HUES48 (cell line): ENCODE measurements around the gene DAPK2.
"Not testable (repeated sequence)": the region's sequence is repeated elsewhere in the genome, so short reads cannot be mapped to it uniquely, and the experiment has no call there.

ENCODE experiments used
- H3K27ac ChIP-seq: one replicate; pipeline ENCODE4 v1.7.0; 2013; ENCODE audit warnings: low read depth, low read length, inconsistent platforms
- H3K27me3 ChIP-seq: 2 replicates; pipeline ENCODE4 v1.6.1; 2013; ENCODE audit warnings: mild to moderate bottlenecking, low read length; ENCODE audit not compliant: control insufficient read depth, insufficient read depth
- H3K36me3 ChIP-seq: 2 replicates; pipeline ENCODE4 v1.6.1; 2013; ENCODE audit warnings: low read length; ENCODE audit not compliant: control insufficient read depth, insufficient read depth
- H3K4me1 ChIP-seq: 2 replicates; pipeline ENCODE4 v1.6.1; 2013; ENCODE audit warnings: mild to moderate bottlenecking, low read length; ENCODE audit not compliant: control insufficient read depth, insufficient read depth
- H3K4me3 ChIP-seq: 2 replicates; pipeline ENCODE4 v1.5.1; 2013; ENCODE audit warnings: mild to moderate bottlenecking, low read depth, low read length
- H3K9ac ChIP-seq: 2 replicates; pipeline ENCODE4 v1.6.1; 2013; ENCODE audit warnings: mild to moderate bottlenecking, low read depth, low read length, moderate library complexity
- H3K9me3 ChIP-seq: 2 replicates; pipeline ENCODE4 v1.6.1; 2013; ENCODE audit warnings: low read length; ENCODE audit not compliant: control insufficient read depth, insufficient read depth

The DAPK2 gene

DNA sequence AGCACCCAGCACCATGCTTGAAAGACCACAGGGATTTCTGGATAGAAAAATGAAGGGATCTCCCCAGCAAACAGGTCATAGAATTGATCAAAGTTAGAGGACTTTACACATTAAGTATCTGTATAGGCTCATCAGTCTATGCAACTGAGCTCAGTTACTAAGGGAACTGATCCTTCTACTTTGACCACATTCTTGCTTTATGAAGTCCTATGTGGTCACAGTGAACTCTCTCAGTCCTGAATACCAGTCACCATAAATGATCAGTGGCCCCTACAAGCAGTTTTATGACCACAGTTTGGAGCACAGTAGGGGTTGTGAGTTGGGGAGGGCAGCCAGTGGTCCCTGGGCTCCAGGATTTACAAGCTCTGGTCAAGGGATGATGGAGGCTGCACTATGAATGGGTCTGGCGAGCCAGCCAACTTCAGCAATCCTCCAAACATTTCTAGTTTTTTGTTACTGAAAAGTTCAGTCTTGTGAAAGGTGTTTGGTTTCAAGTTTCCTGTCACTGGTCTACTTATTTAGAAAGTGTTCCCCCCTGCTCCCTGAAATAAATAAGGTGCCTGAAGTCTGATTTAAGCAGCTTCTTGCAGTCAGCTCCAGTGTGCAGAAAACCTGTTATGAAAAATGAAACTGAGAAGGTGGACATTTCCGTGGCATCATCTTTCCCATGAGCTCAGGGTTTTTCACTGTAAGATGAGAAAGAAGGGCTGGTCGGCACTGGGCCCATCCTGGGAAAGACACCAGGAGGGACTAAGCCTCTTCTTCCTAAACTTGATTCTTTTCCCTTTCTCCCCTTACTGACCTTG lies 75.5 kb downstream of the DAPK2 start:
- Histone ChIP-seq H3K4me3 (no peak overlapping the region), H3K9me3 (no peaks in the 10 kb centered on the region), H3K9ac (no peak overlapping the region), H3K27ac (peak overlapping the region; percentile 52), H3K36me3 (no peaks in the 10 kb centered on the region), H3K4me1 (peaks cover 41% of the 10 kb centered on the region), H3K27me3 (no peaks in the 10 kb centered on the region)

DNA sequence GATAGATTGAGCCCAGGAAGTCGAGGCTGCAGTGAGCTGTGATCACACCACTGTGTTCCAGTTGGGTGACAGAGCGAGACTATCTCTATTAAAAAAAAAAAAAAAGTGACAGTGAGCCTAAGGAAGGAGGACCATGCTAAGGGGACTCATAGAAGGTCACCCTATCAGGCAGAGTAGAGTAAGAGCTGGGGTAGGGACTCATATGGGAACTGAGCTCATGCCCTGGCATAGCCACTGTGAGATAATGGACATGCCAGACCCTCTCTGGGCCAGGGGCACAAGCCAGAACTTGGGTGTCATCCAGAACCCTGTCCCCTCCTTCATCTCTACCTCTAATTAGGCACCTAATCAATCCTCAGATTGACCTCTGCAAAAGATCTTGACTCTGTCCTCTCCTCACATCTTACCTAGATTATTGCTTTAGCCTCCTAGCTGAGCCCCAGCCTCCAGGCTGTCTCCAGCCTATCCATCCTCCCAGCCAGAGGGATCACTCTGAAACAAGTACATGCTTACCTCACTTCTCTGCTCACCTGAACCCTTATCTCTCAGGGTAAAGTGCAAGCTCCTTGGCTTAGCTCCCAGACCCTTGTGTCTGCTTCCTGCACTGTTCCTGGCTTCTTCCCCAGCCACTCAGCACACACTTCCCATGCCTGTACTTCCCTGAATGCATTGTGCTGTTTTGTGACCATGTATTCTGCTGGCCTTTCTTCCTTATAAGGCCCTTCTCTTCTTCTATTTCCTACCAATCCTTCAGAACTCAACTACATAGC lies 76.4 kb downstream of the DAPK2 start:
- no peak overlapping the region for H3K4me3 ChIP-seq
- H3K9ac ChIP-seq, result no peak overlapping the region
- H3K4me1 ChIP-seq, result peaks cover 37% of the 10 kb centered on the region
- peak overlapping the region; percentile 52 for H3K27ac ChIP-seq
- no peaks in the 10 kb centered on the region for H3K9me3 ChIP-seq
- H3K36me3 ChIP-seq, result no peaks in the 10 kb centered on the region
- no peaks in the 10 kb centered on the region for H3K27me3 ChIP-seq

DNA sequence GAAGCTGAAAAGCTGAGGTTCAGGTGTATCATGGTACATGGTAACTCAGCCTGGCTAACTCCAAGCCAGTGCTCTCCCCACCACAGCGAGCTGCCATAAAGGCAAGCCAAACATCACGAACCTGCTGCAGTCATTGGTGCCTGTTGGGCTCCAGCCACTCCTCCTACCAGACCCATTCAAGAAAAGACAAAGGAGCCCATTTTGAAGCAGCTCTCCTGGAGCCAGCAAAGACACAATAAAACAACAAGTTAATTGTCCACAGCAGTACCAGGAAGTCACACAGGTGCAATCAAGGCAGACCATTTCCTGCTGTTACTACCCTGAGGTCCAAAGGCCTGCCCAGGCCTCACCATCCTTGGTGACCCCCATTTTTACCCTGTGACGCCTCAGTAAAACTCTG lies 77.6 kb downstream of the DAPK2 start:
- Histone ChIP-seq H3K36me3 (no peaks in the 10 kb centered on the region), H3K9me3 (peaks cover 5% of the 10 kb centered on the region), H3K27me3 (no peaks in the 10 kb centered on the region), H3K4me1 (peaks cover 26% of the 10 kb centered on the region), H3K27ac (no peak overlapping the region), H3K9ac (no peak overlapping the region), H3K4me3 (no peak overlapping the region)

DNA sequence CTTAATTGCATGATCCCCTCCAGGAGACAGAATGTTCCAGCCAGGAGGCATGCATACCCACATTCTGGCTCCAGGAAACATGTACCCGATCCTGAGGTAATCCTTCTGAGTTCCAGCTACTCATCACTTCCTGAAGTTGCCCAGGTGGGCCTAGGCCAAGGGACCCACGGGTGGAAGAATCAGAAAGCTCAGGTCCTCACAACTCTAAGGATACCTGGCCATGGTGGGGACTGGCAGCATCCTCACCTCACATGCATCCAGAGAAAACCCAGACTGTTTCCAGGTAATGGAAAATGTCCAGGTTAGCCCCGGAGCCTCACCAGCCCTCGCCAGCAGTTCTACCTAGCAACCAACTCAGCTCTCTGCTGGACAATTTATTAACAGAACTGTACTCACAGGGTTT lies 78.2 kb downstream of the DAPK2 start:
- Histone ChIP-seq H3K4me3 (no peak overlapping the region), H3K4me1 (peaks cover 20% of the 10 kb centered on the region), H3K27me3 (no peaks in the 10 kb centered on the region), H3K9ac (no peak overlapping the region), H3K27ac (no peak overlapping the region), H3K36me3 (no peaks in the 10 kb centered on the region), H3K9me3 (peaks cover 6% of the 10 kb centered on the region)

DNA sequence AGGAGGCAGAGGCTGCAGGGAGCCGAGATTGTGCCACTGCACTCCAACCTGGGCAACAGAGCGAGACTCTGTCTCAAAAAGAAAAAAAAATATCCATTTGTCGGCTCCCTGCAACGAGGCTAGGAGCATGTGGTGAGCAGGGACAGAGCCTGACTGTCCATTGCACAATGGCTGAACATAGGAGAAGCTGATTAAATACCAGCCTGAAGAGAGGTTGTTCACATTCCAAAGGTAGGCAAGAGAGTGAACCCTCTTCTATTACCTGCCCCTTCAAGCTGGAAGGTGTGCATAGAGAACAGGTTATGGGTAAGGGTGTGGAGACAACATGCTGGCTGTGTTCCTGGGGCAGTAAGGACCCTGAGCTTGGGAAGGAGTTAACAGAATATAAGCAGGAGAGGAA lies 78.7 kb downstream of the DAPK2 start:
- Histone ChIP-seq H3K4me1 (peaks cover 15% of the 10 kb centered on the region), H3K9ac (no peak overlapping the region), H3K9me3 (peaks cover 6% of the 10 kb centered on the region)

DNA sequence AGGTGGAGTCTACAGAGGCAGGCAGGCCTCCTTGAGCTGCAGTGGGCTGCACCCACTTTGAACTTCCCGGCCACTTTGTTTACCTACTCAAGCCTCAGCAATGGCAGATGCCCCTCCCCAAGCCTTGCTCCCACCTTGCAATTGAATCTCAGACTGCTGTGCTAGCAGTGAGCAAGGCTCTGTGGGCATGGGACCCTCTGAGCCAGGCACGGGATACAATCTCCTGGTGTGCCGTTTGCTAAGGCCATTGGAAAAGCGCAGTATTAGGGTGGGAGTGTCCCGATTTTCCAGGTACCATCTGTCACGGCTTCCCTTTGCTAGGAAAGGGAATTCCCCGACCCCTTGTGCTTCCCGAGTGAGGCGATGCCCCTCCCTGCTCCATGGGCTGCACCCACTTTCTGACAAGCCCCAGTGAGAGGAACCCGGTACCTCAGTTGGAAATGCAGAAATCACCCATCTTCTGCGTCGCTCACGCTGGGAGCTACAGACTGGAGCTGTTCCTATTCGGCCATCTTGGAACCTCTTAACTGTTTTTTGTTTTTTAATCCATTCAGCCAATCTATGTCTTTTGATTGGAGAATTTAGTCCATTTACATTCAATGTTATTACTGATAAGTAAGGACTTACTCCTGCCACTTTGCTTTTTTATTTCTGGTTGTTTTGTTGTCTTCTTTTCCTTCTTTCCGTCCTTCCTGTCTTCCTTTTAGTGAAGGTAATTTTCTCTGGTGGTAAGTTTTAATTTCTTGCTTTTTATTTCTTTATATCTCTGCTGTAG lies 83.2 kb downstream of the DAPK2 start:
- not testable (repeated sequence) for H3K4me1 ChIP-seq, H3K27ac ChIP-seq, H3K27me3 ChIP-seq, H3K9me3 ChIP-seq, H3K36me3 ChIP-seq, H3K9ac ChIP-seq, H3K4me3 ChIP-seq

More for the DNA sequence above, 78.7 kb downstream of the DAPK2 start:
- no peaks in the 10 kb centered on the region for H3K36me3 ChIP-seq
- no peaks in the 10 kb centered on the region for H3K27me3 ChIP-seq
- no peak overlapping the region for H3K4me3 ChIP-seq
- no peak overlapping the region for H3K27ac ChIP-seq

DNA sequence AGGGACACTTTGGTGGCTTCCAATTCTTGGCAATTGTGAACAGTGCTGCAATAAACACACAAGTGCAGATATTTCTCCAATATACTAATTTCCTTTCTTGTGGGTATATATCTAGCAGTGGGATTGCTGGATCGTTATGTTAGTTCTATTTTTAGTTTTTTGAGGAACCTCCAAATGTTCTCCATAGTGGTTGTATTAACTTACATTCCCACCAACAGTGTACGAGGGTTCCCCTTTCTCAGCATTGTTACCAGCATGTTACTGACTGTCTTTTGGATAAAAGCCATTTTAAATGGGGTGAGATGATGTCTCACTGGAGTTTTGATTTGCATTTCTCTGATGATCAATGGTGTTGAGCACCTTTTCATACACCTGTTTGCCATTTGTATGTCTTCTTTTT lies 92.8 kb downstream of the DAPK2 start:
- no peak overlapping the region for H3K4me3 ChIP-seq
- no peaks in the 10 kb centered on the region for H3K4me1 ChIP-seq
- no peaks in the 10 kb centered on the region for H3K27me3 ChIP-seq
- no peak overlapping the region for H3K9ac ChIP-seq
- H3K36me3 ChIP-seq, result no peaks in the 10 kb centered on the region
- H3K27ac ChIP-seq, result no peak overlapping the region
- no peaks in the 10 kb centered on the region for H3K9me3 ChIP-seq

DNA sequence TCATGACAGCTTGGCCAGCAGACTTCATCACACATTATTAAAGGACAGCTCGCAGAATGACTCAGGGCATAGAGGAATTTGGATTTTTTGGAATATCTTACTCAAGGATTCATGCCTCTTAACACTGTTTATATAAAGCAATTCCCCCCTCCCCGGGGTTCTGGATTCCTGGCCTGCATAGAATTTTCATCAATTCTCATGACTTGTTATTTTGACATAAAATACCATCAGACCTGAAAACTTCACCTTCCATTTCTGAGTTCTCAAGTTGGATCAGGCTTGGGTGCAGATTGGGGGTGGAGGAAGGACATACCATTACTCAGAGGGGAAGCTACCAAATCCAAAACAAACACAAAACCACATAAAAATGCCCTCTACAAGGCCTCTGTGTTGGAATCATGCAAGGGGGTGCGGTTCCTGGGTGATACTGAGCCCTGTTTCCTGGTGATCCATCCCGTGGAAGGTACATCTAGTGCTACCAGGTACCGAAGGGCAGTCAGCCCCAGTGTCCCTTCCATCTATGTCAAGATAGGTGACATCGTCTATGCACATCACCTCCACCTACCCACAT lies 95.3 kb downstream of the DAPK2 start:
- no peak overlapping the region for H3K27ac ChIP-seq
- no peak overlapping the region for H3K4me3 ChIP-seq

DNA sequence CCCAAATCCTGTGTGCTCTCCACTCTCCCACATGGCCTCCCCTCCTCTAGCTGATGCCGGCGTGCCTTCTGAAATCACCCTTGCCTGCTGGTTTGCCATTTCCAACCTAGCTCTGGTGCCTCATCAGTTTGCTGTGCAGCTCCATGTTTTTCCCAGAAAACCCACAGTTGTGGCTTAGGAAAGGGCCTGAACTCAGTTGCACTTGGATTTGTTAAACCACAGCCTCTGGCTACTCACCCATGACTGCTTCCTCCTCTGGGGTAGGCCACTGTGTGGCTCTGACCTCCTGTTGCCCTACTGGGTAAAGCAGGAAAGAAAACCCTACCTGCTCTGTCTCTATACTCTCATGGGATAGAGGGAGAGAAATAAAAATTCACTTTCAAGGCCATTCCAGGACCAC lies 97.3 kb downstream of the DAPK2 start:
- Histone ChIP-seq H3K36me3 (no peaks in the 10 kb centered on the region), H3K9me3 (no peaks in the 10 kb centered on the region), H3K4me3 (no peak overlapping the region), H3K4me1 (0 out of 2 replicates have a peak, but pooled peaks cover 3% of the 10 kb centered on the region), H3K27ac (no peak overlapping the region), H3K9ac (no peak overlapping the region), H3K27me3 (no peaks in the 10 kb centered on the region)

More for the DNA sequence above, 95.3 kb downstream of the DAPK2 start:
- Histone ChIP-seq H3K36me3 (no peaks in the 10 kb centered on the region), H3K9ac (no peak overlapping the region), H3K27me3 (no peaks in the 10 kb centered on the region), H3K4me1 (no peaks in the 10 kb centered on the region), H3K9me3 (no peaks in the 10 kb centered on the region)

DNA sequence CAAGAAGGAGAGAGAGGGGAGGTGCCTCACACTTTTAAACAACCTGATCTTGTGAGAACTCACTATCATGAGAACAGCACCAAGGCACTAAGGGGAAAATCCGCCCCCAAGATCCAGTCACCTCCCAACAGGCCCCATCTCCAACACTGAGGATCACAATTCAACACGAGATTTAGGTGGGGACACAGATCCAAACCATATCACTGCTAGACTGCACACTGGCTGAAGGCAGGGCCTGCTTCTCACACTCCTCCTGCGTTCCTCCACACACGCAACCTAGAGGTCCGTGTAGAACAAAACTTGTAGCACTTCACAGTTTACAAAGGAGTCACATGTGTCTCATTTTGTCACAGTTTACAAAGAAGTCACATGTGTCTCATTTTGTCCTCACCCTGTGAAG lies 97.8 kb downstream of the DAPK2 start:
- Histone ChIP-seq H3K9ac (no peak overlapping the region), H3K9me3 (no peaks in the 10 kb centered on the region), H3K36me3 (no peaks in the 10 kb centered on the region), H3K4me3 (no peak overlapping the region), H3K27me3 (no peaks in the 10 kb centered on the region), H3K4me1 (0 out of 2 replicates have a peak, but pooled peaks cover 3% of the 10 kb centered on the region), H3K27ac (no peak overlapping the region)
